H1 (cell line): ENCODE measurements around the gene PKIB. TPM values are rescaled to one million over a fixed set of nuclear protein-coding genes. Genes with fewer than 3 reads are reported as not detected.

Experiments used
- CTCF ChIA-PET: fragments of 300-600 bp; sonication (Branson Sonifier 250); formaldehyde crosslinking; loops from one replicate; lab custom pipeline; 2021; ENCODE audit not compliant: partially characterized antibody; lab: Charles Lee
- POLR2A ChIA-PET: fragments of 300-600 bp; sonication (Branson Sonifier 250); formaldehyde crosslinking; loops from one replicate; lab custom pipeline; 2021; ENCODE audit warnings: inconsistent platforms; ENCODE audit not compliant: partially characterized antibody; lab: Charles Lee
- DNase-seq, 2 experiments: peaks; one replicate each; pipeline versions ENCODE4 v3.0.0 to v3.0.0-alpha.2; 2010 to 2022; ENCODE audit warnings: low spot score in 2 of 2, low read depth in 1 of 2, mixed read lengths in 1 of 2
- FAIRE-seq: peaks from 2 replicates; lab custom pipeline; 2011; peaks lifted over from hg19 to GRCh38; lab: Jason Lieb, UNC
- H2AFZ ChIP-seq: 2 replicates; pipeline ENCODE4 v1.8.1; 2012; ENCODE audit warnings: low read length, inconsistent platforms
- H2AK5ac ChIP-seq: 2 replicates; pipeline ENCODE4 v1.6.1; 2013; ENCODE audit warnings: low read depth, low read length
- H2BK120ac ChIP-seq: replicated peaks from 2 replicates; pipeline ENCODE3; 2013; ENCODE audit warnings: low read depth, low read length, inconsistent platforms
- H2BK12ac ChIP-seq: 2 replicates; pipeline ENCODE4 v1.6.1; 2013; ENCODE audit warnings: low read depth, low read length
- H2BK15ac ChIP-seq: 2 replicates; pipeline ENCODE4 v1.6.1; 2013; ENCODE audit warnings: low read length
- H2BK20ac ChIP-seq: 2 replicates; pipeline ENCODE4 v1.6.1; 2013; ENCODE audit warnings: low read length
- H2BK5ac ChIP-seq: 2 replicates; pipeline ENCODE4 v1.6.1; 2013; ENCODE audit warnings: low read depth, low read length
- H3K14ac ChIP-seq: 2 replicates; pipeline ENCODE4 v1.6.1; 2013; ENCODE audit warnings: inconsistent platforms; ENCODE audit not compliant: insufficient read length
- H3K18ac ChIP-seq: 2 replicates; pipeline ENCODE4 v1.6.1; 2013; ENCODE audit warnings: low read length; ENCODE audit errors: extremely low read depth
- H3K23ac ChIP-seq: 2 replicates; pipeline ENCODE4 v1.6.1; 2013; ENCODE audit warnings: inconsistent platforms; ENCODE audit not compliant: insufficient read length
- H3K23me2 ChIP-seq: 2 replicates; pipeline ENCODE4 v1.6.1; 2013; ENCODE audit warnings: low read depth, low read length
- H3K27ac ChIP-seq: 2 replicates; pipeline ENCODE4 v1.6.1; 2011; ENCODE audit warnings: low read depth, low read length, inconsistent platforms
- H3K27me3 ChIP-seq, 4 experiments: replicated peaks in 1 of 4; 1 replicate in 1 of 4; 2 replicates in 3 of 4; pipeline versions ENCODE4 v1.6.1 to v1.8.1; 2011 to 2013; ENCODE audit warnings: low read length in 3 of 4, mild to moderate bottlenecking in 3 of 4, inconsistent platforms in 2 of 4, mixed read lengths in 2 of 4, moderate library complexity in 1 of 4; ENCODE audit not compliant: control insufficient read depth in 3 of 4, insufficient read depth in 3 of 4; ENCODE audit errors: extremely low read depth in 1 of 4
- H3K36me3 ChIP-seq, 4 experiments: 2 replicates each; pipeline versions ENCODE4 v1.6.1 to v1.8.1; 2011 to 2013; ENCODE audit warnings: mild to moderate bottlenecking in 4 of 4, low read length in 3 of 4, moderate library complexity in 2 of 4, control low read depth in 1 of 4, inconsistent platforms in 1 of 4; ENCODE audit not compliant: insufficient read depth in 4 of 4, control insufficient read depth in 2 of 4
- H3K4ac ChIP-seq: replicated peaks from 2 replicates; pipeline ENCODE3; 2013; ENCODE audit warnings: low read length, low read depth, mixed read lengths, inconsistent platforms; ENCODE audit not compliant: insufficient read length
- H3K4me1 ChIP-seq, 4 experiments: replicated peaks in 1 of 4; 1 replicate in 1 of 4; 2 replicates in 3 of 4; pipeline versions ENCODE4 v1.6.1 to v1.8.1; 2011 to 2013; ENCODE audit warnings: low read length in 3 of 4, inconsistent platforms in 2 of 4, mixed read lengths in 1 of 4; ENCODE audit not compliant: insufficient read depth in 4 of 4, control insufficient read depth in 3 of 4
- H3K4me2 ChIP-seq, 2 experiments: 2 replicates each; pipeline versions ENCODE4 v1.6.1 to v1.8.1; 2011 to 2013; ENCODE audit warnings: low read depth in 2 of 2, low read length in 2 of 2, control low read depth in 1 of 2, inconsistent platforms in 1 of 2, mild to moderate bottlenecking in 1 of 2; ENCODE audit not compliant: insufficient read depth in 1 of 2
- H3K4me3 ChIP-seq, 4 experiments: fragments of 200-600, 300-600 bp in 1 of 4; sonication (generic), shearing (Covaris generic), sonication (Bioruptor Twin) in 1 of 4; 2 replicates each; pipeline versions ENCODE4 v1.5.1 to v1.8.1; 2011 to 2016; ENCODE audit warnings: low read length in 4 of 4, low read depth in 3 of 4, control low read depth in 2 of 4, inconsistent platforms in 2 of 4, mild to moderate bottlenecking in 2 of 4, mixed read lengths in 1 of 4, moderate library complexity in 1 of 4; ENCODE audit not compliant: insufficient read depth in 2 of 4; ENCODE audit errors: extremely low read depth in 1 of 4
- H3K56ac ChIP-seq: replicated peaks from 2 replicates; pipeline ENCODE3; 2013; ENCODE audit warnings: low read depth, mild to moderate bottlenecking, mixed read lengths, low read length, inconsistent platforms; ENCODE audit not compliant: insufficient read length
- H3K79me1 ChIP-seq: 2 replicates; pipeline ENCODE4 v1.6.1; 2013; ENCODE audit warnings: low read depth, low read length, control low read depth
- H3K79me2 ChIP-seq, 2 experiments: 2 replicates each; pipeline versions ENCODE4 v1.6.1 to v1.8.1; 2012 to 2013; ENCODE audit warnings: low read length in 2 of 2, mild to moderate bottlenecking in 2 of 2, inconsistent platforms in 1 of 2; ENCODE audit not compliant: insufficient read depth in 2 of 2, control insufficient read depth in 1 of 2
- H3K9ac ChIP-seq, 4 experiments: replicated peaks in 1 of 4; 1 replicate in 1 of 4; 2 replicates in 3 of 4; pipeline versions ENCODE4 v1.6.1 to v1.8.1; 2011 to 2013; ENCODE audit warnings: low read depth in 3 of 4, low read length in 3 of 4, control low read depth in 2 of 4, mild to moderate bottlenecking in 2 of 4, moderate library complexity in 2 of 4, inconsistent platforms in 1 of 4; ENCODE audit errors: extremely low read depth in 1 of 4
- H3K9me3 ChIP-seq, 2 experiments: 2 replicates each; pipeline versions ENCODE4 v1.6.1 to v1.8.1; 2012 to 2013; ENCODE audit warnings: mild to moderate bottlenecking in 2 of 2, moderate library complexity in 2 of 2, control low read depth in 1 of 2, inconsistent platforms in 1 of 2, low read depth in 1 of 2, low read length in 1 of 2, mixed read lengths in 1 of 2; ENCODE audit not compliant: insufficient read depth in 2 of 2
- H4K20me1 ChIP-seq, 2 experiments: replicated peaks in 1 of 2; 2 replicates each; pipeline versions ENCODE3 to v1.8.1; 2011 to 2013; ENCODE audit warnings: inconsistent platforms in 2 of 2, low read length in 2 of 2, mild to moderate bottlenecking in 1 of 2; ENCODE audit not compliant: insufficient read depth in 2 of 2, control insufficient read depth in 1 of 2
- H4K5ac ChIP-seq: 2 replicates; pipeline ENCODE4 v1.6.1; 2013; ENCODE audit warnings: low read length, low read depth, mixed read lengths, inconsistent platforms; ENCODE audit not compliant: insufficient read length
- H4K8ac ChIP-seq: 2 replicates; pipeline ENCODE4 v1.8.0; 2013; ENCODE audit warnings: mild to moderate bottlenecking, moderate library complexity, low read length, inconsistent platforms; ENCODE audit not compliant: insufficient read depth; ENCODE audit errors: extremely low read depth
- H4K91ac ChIP-seq: replicated peaks from 2 replicates; pipeline ENCODE3; 2013; ENCODE audit warnings: low read length, mixed read lengths, inconsistent platforms; ENCODE audit not compliant: insufficient read length
- BCL11A ChIP-seq, 2 experiments: IDR thresholded peaks; one replicate each; pipeline ENCODE4 v1.6.1; 2011; ENCODE audit warnings: low read depth in 2 of 2, low read length in 2 of 2, mild to moderate bottlenecking in 2 of 2
- KDM1A ChIP-seq: fragments of 200-600, 300-600 bp; sonication (generic); IDR thresholded peaks from 2 replicates; pipeline ENCODE4 v1.7.1; 2016; ENCODE audit warnings: mild to moderate bottlenecking, low read length, borderline replicate concordance
- RNF2 ChIP-seq: fragments of 200-900, 300-1000 bp; sonication (generic); IDR thresholded peaks from 2 replicates; pipeline ENCODE4 v1.7.1; 2016; ENCODE audit warnings: borderline replicate concordance, low read depth, mild to moderate bottlenecking, antibody characterized with exemption, low read length; ENCODE audit not compliant: poor library complexity, severe bottlenecking; ENCODE audit errors: missing control alignments
- SAP30 ChIP-seq: fragments of 300-600 bp; sonication (generic); IDR thresholded peaks from 2 replicates; pipeline ENCODE4 v1.7.1; 2012; ENCODE audit warnings: low read length, moderate library complexity, mild to moderate bottlenecking, inconsistent platforms; ENCODE audit not compliant: insufficient read depth, insufficient replicate concordance
- SP1 ChIP-seq: IDR thresholded peaks from 2 replicates; pipeline ENCODE4 v1.6.1; 2011; ENCODE audit warnings: low read depth, low read length
- SP2 ChIP-seq: IDR thresholded peaks from 2 replicates; pipeline ENCODE4 v1.6.1; 2012; ENCODE audit warnings: mild to moderate bottlenecking, low read length, inconsistent platforms
- SUZ12 ChIP-seq: fragments of 200-600 bp; sonication (generic); IDR thresholded peaks from 2 replicates; pipeline ENCODE4 v1.6.1; 2012; ENCODE audit warnings: mild to moderate bottlenecking, inconsistent platforms, low read length, moderate library complexity, mixed read lengths
- TAF1 ChIP-seq: IDR thresholded peaks from 2 replicates; pipeline ENCODE4 v1.6.1; 2011; ENCODE audit warnings: mild to moderate bottlenecking, low read depth, low read length
- TBP ChIP-seq: IDR thresholded peaks from 2 replicates; pipeline ENCODE4 v1.6.1; 2011; ENCODE audit warnings: low read depth, low read length, improper control_type of control experiment
- TCF12 ChIP-seq: IDR thresholded peaks from 2 replicates; pipeline ENCODE4 v1.6.1; 2011; ENCODE audit warnings: low read depth, mild to moderate bottlenecking, low read length
- WGBS, 2 experiments: shearing (Covaris generic) in 1 of 2; methylation state at CpG; one replicate each; pipeline versions ENCODE4 v1.1.6 to v1.1.7; 2013 to 2015; ENCODE audit warnings: low lambda C conversion rate in 2 of 2, mixed read lengths in 2 of 2, inconsistent platforms in 1 of 2, low coverage in 1 of 2, missing lambda C conversion rate in 1 of 2; ENCODE audit not compliant: insufficient replicate concordance in 2 of 2, insufficient coverage in 1 of 2, insufficient read length in 1 of 2; ENCODE audit errors: extremely low coverage in 1 of 2, missing lambda C conversion rate in 1 of 2; 5-methylcytosine and 5-hydroxymethylcytosine counted together
- polyA plus RNA-seq, 7 experiments: library from polyadenylated mRNA; depleted of rRNA in 3 of 7; stranded (reverse) in 5 of 7; unstranded in 2 of 7; fragments of >200 nt in 5 of 7; fragments of 200-250 nt in 2 of 7; gene quantifications; 1 replicate in 5 of 7; 2 replicates in 1 of 7; 4 replicates in 1 of 7; pipeline versions ENCODE4 v1.2.1 to v1.2.3, GENCODE V29; 2011 to 2013; ENCODE audit warnings: missing spikeins in 2 of 7, mixed read lengths in 2 of 7
- total RNA-seq: library from RNA; stranded (reverse); fragmentation: NEBNext Ultra II Directional; extraction: Animal tissue kit (Norgen Biotek cat#: 25700); gene quantifications from 2 replicates; pipeline ENCODE4 v1.2.1, GENCODE V29; 2021
- TF ChIP-seq, protein P1 (sequence below): IDR thresholded peaks from 2 replicates; pipeline ENCODE4 v1.6.1; 2011; ENCODE audit warnings: low read depth, mild to moderate bottlenecking, low read length; ENCODE audit not compliant: insufficient read depth

Gene PKIB
- total and polyA plus RNA-seq, 2 of the 8 experiments (the other 6 are each of a cell fraction or from before 2014, with no cell fraction given): 13.5 to 73.3 TPM

DNA sequence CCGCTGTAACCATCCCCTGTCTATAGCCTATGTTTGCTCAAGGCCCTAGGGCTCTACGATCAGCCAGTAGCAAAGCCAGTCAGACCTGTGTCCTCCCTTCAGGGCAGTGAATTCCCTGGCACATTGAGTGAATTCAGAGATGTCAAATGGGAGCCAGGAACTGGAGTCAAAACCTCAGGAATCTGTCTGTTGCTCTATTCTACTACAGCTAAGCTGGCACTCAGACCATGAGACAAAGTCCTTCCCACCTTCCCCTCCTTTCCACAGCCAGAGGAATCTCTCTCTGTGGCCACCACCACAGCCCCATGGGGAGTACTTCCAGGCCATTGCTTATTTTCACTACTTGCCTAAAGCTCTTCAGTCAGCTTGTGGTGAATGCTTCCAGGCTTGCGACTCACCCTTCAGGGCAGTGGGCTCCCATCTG is 82.0 kb downstream of the PKIB start:
- Histone ChIP-seq H2BK15ac (no peak overlapping the region), H3K23ac (no peak overlapping the region), H3K27ac (no peak overlapping the region), H3K18ac (no peak overlapping the region), H3K56ac (no peak overlapping the region), H3K9ac (no peak overlapping the region), H3K79me1 (no peaks in the 10 kb centered on the region), H3K27me3 (no peaks in the 10 kb centered on the region), H3K4me1 (peaks cover 0 to 11% (median 0%) of the 10 kb centered on the region in 4 experiments; a peak in 3 of 7 replicates), H3K23me2 (no peaks in the 10 kb centered on the region), H2BK12ac (no peak overlapping the region), H2BK20ac (peak overlapping the region; percentile 48; the same call in 1 of the 2 replicates), H3K79me2 (no peaks in the 10 kb centered on the region), H3K14ac (no peak overlapping the region), H3K4ac (no peak overlapping the region), H4K5ac (no peak overlapping the region), H2AFZ (0 out of 2 replicates have a peak overlapping the region, but pooled peaks have one; percentile 42), H3K4me3 (no peak overlapping the region), H2AK5ac (0 out of 2 replicates have a peak overlapping the region, but pooled peaks have one; percentile 75), H4K20me1 (no peaks in the 10 kb centered on the region), H3K4me2 (peak overlapping the region in 1 of 2 experiments; percentile 40; a peak in 1 of 4 replicates), H4K8ac (no peak overlapping the region), H4K91ac (no peak overlapping the region), H3K36me3 (no peaks in the 10 kb centered on the region), H3K9me3 (no peaks in the 10 kb centered on the region; a peak in 1 of 4 replicates), H2BK120ac (no peak overlapping the region), H2BK5ac (peak overlapping the region; percentile 73; the same call in 1 of the 2 replicates)
- FAIRE-seq (no peak), DNase-seq (no peak)
- 72% methylated on average over 3 of the region's 3 CpGs; no CpG with 5 or more reads in 1 of the 2 experiments for WGBS, 2 experiments
- CTCF ChIA-PET: interaction anchor here (1.1 kb wide), 2 partner anchors 9 to 35 kb away, joined by 3 to 4 read pairs; no protein-coding TSS in a partner anchor
- POLR2A ChIA-PET: no interaction called here
- no peak for TF ChIP-seq BCL11A (IDR thresholded peaks at IDR 0.05; ENCODE audit: low read depth in 2 of 2, low read length in 2 of 2)
- no peak for TF ChIP-seq SAP30
- TF ChIP-seq, protein P1, sequence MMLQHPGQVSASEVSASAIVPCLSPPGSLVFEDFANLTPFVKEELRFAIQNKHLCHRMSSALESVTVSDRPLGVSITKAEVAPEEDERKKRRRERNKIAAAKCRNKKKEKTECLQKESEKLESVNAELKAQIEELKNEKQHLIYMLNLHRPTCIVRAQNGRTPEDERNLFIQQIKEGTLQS: no peak
- TF ChIP-seq SP2: no peak
- no peak for TF ChIP-seq TBP
- TF ChIP-seq TAF1: no peak
- no peak for TF ChIP-seq SP1
- TF ChIP-seq SUZ12: no peak
- no peak for TF ChIP-seq KDM1A
- TF ChIP-seq TCF12: no peak
- TF ChIP-seq RNF2: no peak
